Measurements from ENCODE around the gene LAMB1.

Gene LAMB1

DNA sequence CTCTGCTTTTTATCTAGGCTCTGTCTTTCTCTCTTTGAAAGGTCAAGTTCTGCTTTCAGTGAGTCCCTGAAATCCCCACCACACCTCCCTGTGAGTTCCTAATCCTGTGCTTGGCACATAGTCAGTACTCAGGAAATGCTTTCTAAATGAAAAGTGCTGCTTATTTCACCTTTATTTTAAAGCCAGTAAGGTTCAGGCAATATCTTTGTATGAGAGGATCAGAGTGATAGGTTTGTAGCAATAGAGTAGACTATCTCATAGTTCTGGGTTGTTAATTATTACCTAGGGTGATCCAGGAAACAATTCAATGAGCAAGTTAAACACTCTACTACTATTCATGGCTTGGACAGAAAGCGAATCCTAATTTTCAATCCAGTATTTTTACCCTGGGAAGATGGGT is 7.4 kb upstream of the LAMB1 start:
- H3K36me3 Mint-ChIP-seq (ENCODE audit: low read depth), result no peaks in the 10 kb centered on the region
- H3K9me3 Mint-ChIP-seq, result no peaks in the 10 kb centered on the region
- H3K4me3 Mint-ChIP-seq, result no peak overlapping the region
- no peaks in the 10 kb centered on the region for H3K4me1 Mint-ChIP-seq (ENCODE audit: low read depth)
- H3K27ac Mint-ChIP-seq, result no peak overlapping the region
- peaks cover 42% of the 10 kb centered on the region for H3K27me3 Mint-ChIP-seq

DNA sequence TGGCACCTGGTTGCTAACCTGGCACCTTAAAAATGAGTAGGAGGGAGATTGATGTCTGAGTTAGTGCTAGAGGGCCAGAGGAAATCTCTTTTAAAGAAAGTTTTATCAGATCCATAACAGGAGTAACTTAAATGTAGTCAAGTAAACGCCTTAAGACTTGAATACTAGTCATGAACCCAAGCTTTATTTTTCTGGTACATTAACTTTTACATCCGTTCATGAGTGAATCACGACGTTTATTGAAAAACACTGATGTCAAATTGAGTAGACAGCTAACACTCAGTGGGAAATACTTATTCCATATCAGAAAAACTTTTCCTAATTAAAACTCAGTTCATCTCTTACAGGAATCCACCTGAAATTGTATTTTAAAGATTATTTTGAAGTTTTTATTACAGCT is 6.9 kb upstream of the LAMB1 start:
- Mint-ChIP-seq H3K4me3 (no peak overlapping the region), H3K27ac (no peak overlapping the region), H3K27me3 (peaks cover 47% of the 10 kb centered on the region), H3K4me1 (ENCODE audit: low read depth) (no peaks in the 10 kb centered on the region), H3K9me3 (no peaks in the 10 kb centered on the region), H3K36me3 (ENCODE audit: low read depth) (no peaks in the 10 kb centered on the region)

DNA sequence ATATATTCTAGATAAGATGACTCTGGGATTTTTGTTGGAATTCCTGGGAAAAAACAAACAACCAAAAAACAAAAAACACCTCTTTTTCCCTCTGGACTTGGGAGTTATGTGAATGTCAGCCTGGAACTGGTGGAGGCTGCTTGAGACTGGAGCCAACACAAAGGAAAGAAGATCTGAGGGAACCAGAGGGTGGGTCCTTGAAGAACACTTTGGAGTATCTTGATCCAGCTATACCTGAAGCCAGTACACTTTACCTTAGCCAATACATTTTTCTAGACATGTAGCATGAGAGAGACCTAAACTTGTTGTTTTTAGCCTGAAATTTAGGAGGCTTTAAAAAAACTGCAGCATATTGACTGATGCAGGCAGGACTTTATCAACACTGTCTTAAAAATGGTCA is 5.9 kb upstream of the LAMB1 start:
- Mint-ChIP-seq H3K36me3 (ENCODE audit: low read depth) (no peaks in the 10 kb centered on the region), H3K4me3 (no peak overlapping the region), H3K27me3 (peaks cover 57% of the 10 kb centered on the region), H3K4me1 (ENCODE audit: low read depth) (peaks cover 4% of the 10 kb centered on the region), H3K9me3 (no peaks in the 10 kb centered on the region), H3K27ac (no peak overlapping the region)

- Mint-ChIP-seq H3K27ac (no peak overlapping the region), H3K36me3 (ENCODE audit: low read depth) (no peaks in the 10 kb centered on the region), H3K4me1 (ENCODE audit: low read depth) (peaks cover 8% of the 10 kb centered on the region), H3K27me3 (peaks cover 62% of the 10 kb centered on the region), H3K9me3 (no peaks in the 10 kb centered on the region), H3K4me3 (no peak overlapping the region)
Measured at GRCh38 chr7:108008240-108008639, 5.3 kb upstream of the LAMB1 start.

GRCh38 chr7:108007762-108008161 is 4.8 kb upstream of the LAMB1 start:
- Mint-ChIP-seq H3K27ac (no peak overlapping the region), H3K9me3 (no peaks in the 10 kb centered on the region), H3K27me3 (peaks cover 64% of the 10 kb centered on the region), H3K4me3 (no peak overlapping the region), H3K4me1 (ENCODE audit: low read depth) (peaks cover 10% of the 10 kb centered on the region), H3K36me3 (ENCODE audit: low read depth) (no peaks in the 10 kb centered on the region)

DNA sequence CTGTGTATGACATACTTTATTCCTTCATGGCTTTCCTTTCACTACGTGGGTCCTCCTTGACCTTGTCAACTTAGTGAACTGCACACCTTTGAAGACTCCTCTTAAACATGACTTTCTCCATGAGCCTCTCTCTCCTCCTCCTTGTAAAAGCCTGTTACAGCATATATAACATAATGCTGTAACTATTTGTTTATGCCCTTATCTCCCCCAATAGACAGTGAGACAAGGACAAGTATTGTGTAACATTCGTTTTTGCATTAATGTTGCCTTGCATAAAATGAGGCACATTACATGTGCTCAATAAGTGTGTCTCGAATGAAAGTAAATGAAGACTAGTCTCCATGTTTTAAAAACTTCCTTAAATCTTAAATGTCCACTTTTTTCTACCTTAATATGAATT is 4.3 kb upstream of the LAMB1 start:
- Mint-ChIP-seq H3K4me1 (ENCODE audit: low read depth) (peaks cover 12% of the 10 kb centered on the region), H3K36me3 (ENCODE audit: low read depth) (no peaks in the 10 kb centered on the region), H3K27ac (no peak overlapping the region), H3K27me3 (peaks cover 66% of the 10 kb centered on the region), H3K4me3 (no peak overlapping the region), H3K9me3 (no peaks in the 10 kb centered on the region)

GRCh38 chr7:108004220-108005142 is 1.5 kb upstream of the LAMB1 start:
- Mint-ChIP-seq H3K27ac (no peak overlapping the region), H3K4me3 (peak overlapping the region; percentile 55), H3K27me3 (peaks cover 78% of the 10 kb centered on the region), H3K36me3 (ENCODE audit: low read depth) (no peaks in the 10 kb centered on the region), H3K4me1 (ENCODE audit: low read depth) (peaks cover 19% of the 10 kb centered on the region), H3K9me3 (no peaks in the 10 kb centered on the region)

DNA sequence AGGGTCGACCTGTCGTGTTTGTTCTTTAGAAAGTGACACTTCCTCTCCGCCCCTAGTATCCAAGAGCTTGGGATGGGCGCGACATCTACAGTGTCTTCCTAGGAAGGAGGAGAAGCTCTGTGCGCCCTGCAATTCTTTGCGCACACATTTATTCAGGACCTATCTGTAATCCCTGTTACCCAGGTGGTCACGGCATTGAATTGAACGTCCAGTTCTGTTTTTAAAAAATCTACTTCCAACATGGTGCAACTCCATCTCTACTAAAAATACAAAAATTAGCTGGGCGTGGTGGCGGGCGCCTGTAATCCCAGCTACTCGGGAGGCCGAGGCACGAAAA is 606 bp upstream of the LAMB1 start:
- H3K36me3 Mint-ChIP-seq (ENCODE audit: low read depth), result no peaks in the 10 kb centered on the region
- H3K27ac Mint-ChIP-seq, result no peak overlapping the region
- H3K9me3 Mint-ChIP-seq, result no peaks in the 10 kb centered on the region
- peaks cover 83% of the 10 kb centered on the region for H3K27me3 Mint-ChIP-seq
- H3K4me3 Mint-ChIP-seq, result peak overlapping the region; percentile 55
- H3K4me1 Mint-ChIP-seq (ENCODE audit: low read depth), result peaks cover 19% of the 10 kb centered on the region

GRCh38 chr7:108001764-108002725 is 916 bp downstream of the LAMB1 start:
- Mint-ChIP-seq H3K36me3 (ENCODE audit: low read depth) (no peaks in the 10 kb centered on the region), H3K27ac (no peak overlapping the region), H3K4me3 (peak overlapping the region; percentile 73), H3K9me3 (no peaks in the 10 kb centered on the region), H3K4me1 (ENCODE audit: low read depth) (peaks cover 19% of the 10 kb centered on the region), H3K27me3 (peaks cover 82% of the 10 kb centered on the region)

GRCh38 chr7:108000875-108001763 is 1.8 kb downstream of the LAMB1 start:
- Mint-ChIP-seq H3K27ac (no peak overlapping the region), H3K27me3 (peaks cover 79% of the 10 kb centered on the region), H3K36me3 (ENCODE audit: low read depth) (no peaks in the 10 kb centered on the region)

DNA sequence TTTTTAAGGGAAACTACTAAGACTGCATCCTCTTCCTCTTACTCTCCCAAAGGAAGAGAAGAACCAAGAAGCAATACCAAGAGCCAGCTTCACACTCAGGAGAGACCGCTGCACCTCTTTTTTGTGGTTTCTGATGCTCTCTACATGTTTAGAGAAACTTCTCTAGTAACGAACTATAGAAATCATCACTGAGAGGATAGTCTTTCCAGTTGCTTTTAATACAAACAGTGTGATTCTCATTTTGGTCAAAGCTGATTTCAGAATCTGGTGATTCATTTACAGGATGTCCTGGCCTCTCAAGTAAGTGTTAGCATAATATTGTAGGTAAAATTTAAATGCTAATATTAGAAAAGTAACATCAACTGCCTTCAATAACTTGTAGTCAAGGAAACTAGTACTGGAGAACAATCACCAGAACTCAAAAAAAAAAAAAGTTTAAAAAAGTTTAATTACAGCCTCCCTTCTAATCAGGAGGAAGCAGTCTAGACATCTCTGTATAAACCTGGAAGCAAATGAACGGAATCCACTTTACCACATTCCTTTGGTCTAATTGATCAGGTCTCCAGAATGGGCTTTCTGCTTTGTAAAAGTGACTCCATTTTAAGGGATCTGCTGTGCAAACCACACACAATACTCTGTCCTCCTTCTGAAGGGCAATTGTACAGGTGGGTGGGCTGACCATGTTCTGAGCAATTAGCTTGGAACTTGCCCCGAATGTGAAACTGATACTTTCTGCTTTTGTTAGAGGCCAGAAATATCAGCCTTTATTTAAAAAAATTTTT is 3.0 kb downstream of the LAMB1 start:
- no peak overlapping the region for H3K27ac Mint-ChIP-seq
- H3K4me1 Mint-ChIP-seq (ENCODE audit: low read depth), result peaks cover 19% of the 10 kb centered on the region
- H3K4me3 Mint-ChIP-seq, result no peak overlapping the region
- H3K27me3 Mint-ChIP-seq, result peaks cover 80% of the 10 kb centered on the region
- H3K9me3 Mint-ChIP-seq, result no peaks in the 10 kb centered on the region
- no peaks in the 10 kb centered on the region for H3K36me3 Mint-ChIP-seq (ENCODE audit: low read depth)

More at GRCh38 chr7:108000875-108001763, 1.8 kb downstream of the LAMB1 start:
- peaks cover 19% of the 10 kb centered on the region for H3K4me1 Mint-ChIP-seq (ENCODE audit: low read depth)
- no peaks in the 10 kb centered on the region for H3K9me3 Mint-ChIP-seq
- H3K4me3 Mint-ChIP-seq, result peak overlapping the region; percentile 68

DNA sequence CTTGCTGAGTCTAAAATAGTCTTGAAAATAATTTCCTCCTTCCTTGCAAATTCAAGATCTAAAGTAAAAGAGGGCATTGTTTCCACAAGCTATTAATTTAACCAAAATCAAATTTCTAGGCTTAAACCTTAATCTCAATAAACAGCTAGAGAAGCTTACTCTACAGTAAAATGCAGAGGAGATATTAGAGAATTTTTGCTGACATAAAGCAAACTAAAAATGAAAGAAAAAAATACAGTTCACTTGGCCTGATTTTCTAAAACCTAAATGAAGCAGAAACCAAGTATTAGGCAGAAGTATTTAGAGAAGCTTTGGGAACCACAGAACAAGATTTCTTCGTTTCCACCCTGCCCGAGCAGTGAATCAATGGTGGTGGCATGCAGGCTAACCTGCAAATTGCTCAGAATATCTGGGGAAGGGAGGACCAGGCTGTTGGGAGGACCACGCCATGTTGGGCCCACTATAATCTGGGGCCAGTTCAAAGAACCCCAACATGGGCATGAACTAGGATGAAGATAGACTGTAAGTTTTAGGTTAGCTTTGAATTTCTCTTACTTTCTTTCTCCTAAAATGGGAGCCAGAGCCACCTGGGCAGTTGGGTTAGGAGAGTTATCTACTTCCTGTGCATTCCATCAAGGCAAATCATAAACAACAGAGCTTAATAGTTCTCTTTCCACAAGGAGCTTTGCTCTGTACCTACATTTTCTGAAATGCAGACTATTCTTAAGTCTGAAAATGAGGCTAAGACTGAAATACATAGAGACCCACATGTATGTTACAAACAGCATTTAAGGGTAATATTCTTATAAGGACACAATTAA is 4.1 kb downstream of the LAMB1 start:
- H3K4me3 Mint-ChIP-seq, result no peak overlapping the region
- no peaks in the 10 kb centered on the region for H3K9me3 Mint-ChIP-seq
- peaks cover 79% of the 10 kb centered on the region for H3K27me3 Mint-ChIP-seq
- peaks cover 15% of the 10 kb centered on the region for H3K4me1 Mint-ChIP-seq (ENCODE audit: low read depth)
- H3K27ac Mint-ChIP-seq, result no peak overlapping the region
- H3K36me3 Mint-ChIP-seq (ENCODE audit: low read depth), result no peaks in the 10 kb centered on the region

DNA sequence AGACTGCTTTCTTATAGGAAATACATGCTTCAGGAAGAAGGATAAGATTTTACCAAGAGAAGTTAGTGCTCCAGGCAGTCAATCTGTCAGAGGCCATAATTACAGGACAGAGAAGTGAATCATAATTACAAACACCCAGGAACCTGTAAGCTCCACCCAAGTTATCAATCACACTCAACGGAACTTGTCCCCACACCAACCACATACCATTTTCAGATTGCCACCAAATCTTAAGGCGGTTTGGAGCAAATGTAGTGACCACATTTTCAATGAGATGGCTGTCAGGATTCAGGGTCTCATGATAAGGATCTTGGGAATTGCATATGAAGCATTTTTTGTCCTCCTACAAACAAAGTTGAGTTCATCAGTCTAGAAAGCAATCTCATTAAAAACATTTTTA is 4.8 kb downstream of the LAMB1 start:
- peaks cover 11% of the 10 kb centered on the region for H3K4me1 Mint-ChIP-seq (ENCODE audit: low read depth)
- peaks cover 79% of the 10 kb centered on the region for H3K27me3 Mint-ChIP-seq
- no peaks in the 10 kb centered on the region for H3K36me3 Mint-ChIP-seq (ENCODE audit: low read depth)
- no peaks in the 10 kb centered on the region for H3K9me3 Mint-ChIP-seq
- H3K27ac Mint-ChIP-seq, result no peak overlapping the region
- no peak overlapping the region for H3K4me3 Mint-ChIP-seq
